ENCODE data around the gene PRR5L. TPM values are rescaled to one million over a fixed set of nuclear protein-coding genes. Genes with fewer than 3 reads are reported as not detected.

PRR5L gene, protein sequence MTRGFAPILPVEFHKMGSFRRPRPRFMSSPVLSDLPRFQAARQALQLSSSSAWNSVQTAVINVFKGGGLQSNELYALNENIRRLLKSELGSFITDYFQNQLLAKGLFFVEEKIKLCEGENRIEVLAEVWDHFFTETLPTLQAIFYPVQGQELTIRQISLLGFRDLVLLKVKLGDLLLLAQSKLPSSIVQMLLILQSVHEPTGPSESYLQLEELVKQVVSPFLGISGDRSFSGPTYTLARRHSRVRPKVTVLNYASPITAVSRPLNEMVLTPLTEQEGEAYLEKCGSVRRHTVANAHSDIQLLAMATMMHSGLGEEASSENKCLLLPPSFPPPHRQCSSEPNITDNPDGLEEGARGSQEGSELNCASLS
- 35.4 and 57.0 TPM in 2 replicates for total RNA-seq

DNA sequence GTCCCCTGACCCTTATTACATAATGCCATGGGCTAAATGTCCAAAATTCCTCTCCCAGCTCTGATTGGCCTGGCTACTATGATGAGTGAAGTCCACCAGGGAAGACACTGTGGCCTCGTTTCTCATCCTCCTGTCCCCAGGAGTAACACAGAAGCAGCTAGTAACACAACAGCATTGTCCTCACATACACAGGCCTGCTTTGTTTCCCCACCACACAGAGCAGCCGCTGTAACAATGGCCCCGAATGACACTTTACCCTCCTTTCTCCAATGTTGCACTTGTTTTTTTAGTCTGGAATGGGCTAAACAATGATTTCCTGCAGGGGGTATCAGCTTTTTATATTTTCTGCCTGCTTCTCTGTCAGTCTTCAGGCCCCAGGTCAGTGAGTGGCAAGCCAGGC, at the start of gene PRR5L:
PRR5L (plus strand) TSS at position 363 of the 400 bp plus-strand sequence. CDS start 104,834 bp downstream, outside the sequence.
- no peak for DNase-seq (ENCODE audit: low read depth)
- no peak within 1 kb of the TSS for H3K4me3 ChIP-seq (ENCODE audit: low read depth, low read length)
- TF ChIP-seq, protein P1, sequence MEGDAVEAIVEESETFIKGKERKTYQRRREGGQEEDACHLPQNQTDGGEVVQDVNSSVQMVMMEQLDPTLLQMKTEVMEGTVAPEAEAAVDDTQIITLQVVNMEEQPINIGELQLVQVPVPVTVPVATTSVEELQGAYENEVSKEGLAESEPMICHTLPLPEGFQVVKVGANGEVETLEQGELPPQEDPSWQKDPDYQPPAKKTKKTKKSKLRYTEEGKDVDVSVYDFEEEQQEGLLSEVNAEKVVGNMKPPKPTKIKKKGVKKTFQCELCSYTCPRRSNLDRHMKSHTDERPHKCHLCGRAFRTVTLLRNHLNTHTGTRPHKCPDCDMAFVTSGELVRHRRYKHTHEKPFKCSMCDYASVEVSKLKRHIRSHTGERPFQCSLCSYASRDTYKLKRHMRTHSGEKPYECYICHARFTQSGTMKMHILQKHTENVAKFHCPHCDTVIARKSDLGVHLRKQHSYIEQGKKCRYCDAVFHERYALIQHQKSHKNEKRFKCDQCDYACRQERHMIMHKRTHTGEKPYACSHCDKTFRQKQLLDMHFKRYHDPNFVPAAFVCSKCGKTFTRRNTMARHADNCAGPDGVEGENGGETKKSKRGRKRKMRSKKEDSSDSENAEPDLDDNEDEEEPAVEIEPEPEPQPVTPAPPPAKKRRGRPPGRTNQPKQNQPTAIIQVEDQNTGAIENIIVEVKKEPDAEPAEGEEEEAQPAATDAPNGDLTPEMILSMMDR (IDR thresholded peaks at IDR 0.05; ENCODE audit: insufficient read depth, low read depth, low read length), result no peak

DNA sequence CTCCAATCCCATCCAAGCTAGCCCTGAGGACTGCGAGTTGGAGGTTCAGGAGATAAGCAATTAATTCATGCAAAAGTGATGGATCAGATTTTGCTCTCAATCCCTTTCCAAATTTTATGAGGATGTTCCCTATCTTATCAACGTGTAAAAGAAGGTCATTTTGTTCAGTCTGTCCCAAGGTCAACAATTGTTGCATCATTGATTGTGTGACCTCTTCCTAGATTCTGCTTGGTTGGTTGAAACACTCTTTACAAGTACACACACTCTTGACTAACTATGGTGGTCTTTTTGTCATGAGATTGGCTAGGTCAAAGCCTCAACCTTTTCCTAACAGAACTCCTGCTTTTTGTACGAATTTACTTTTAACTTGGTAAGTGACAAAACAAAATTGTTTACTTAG, 48.6 kb upstream of the PRR5L start:
- no peak for DNase-seq (ENCODE audit: low read depth)
- TF ChIP-seq, protein P1 (IDR thresholded peaks at IDR 0.05; ENCODE audit: insufficient read depth, low read depth, low read length), result no peak
- H3K4me3 ChIP-seq (ENCODE audit: low read depth, low read length), result no peak overlapping the region

DNA sequence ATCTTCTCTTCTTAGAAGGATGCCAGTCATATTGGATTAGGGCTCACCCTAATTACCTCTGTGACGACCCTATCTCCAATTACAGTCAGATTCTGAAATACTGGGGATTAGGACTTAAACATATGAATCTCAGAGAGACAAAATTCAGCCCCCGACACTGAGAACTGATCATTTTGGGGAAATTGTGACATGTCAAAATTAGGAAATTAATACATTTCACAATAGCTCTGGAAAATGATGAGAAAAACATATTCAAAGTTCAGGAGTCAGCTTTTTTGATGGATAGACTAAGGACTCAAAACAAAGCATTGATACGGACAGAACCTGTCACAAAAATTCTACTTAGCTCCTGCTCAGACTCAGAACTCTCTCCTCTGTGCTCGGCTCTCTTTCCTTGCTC, 47.7 kb upstream of the PRR5L start:
- no peak for DNase-seq (ENCODE audit: low read depth)
- H3K4me3 ChIP-seq (ENCODE audit: low read depth, low read length), result no peak overlapping the region
- TF ChIP-seq, protein P1 (IDR thresholded peaks at IDR 0.05; ENCODE audit: insufficient read depth, low read depth, low read length), result no peak

DNA sequence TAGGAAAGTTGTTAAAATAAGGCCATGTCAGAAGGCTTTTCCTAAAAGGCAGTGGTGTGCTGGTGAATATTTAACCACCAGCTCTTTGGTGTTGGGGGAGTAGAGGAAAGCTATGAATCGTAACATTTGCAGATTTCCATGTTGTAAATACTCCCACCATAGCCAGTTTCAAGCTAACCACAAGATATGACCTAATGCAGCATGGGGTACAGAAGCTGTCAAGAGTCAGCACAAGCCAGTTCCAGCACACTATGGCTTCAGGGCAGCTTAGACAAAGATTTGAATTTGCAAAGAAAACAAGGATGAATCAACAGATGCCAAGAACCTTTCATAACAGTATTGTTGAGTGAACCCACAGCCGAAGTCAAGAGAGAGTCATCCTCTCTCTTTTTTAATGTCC, 46.8 kb upstream of the PRR5L start:
- no peak overlapping the region for H3K4me3 ChIP-seq (ENCODE audit: low read depth, low read length)
- peak; percentile 91 for DNase-seq (ENCODE audit: low read depth)
- TF ChIP-seq, protein P1 (IDR thresholded peaks at IDR 0.05; ENCODE audit: insufficient read depth, low read depth, low read length), result no peak

DNA sequence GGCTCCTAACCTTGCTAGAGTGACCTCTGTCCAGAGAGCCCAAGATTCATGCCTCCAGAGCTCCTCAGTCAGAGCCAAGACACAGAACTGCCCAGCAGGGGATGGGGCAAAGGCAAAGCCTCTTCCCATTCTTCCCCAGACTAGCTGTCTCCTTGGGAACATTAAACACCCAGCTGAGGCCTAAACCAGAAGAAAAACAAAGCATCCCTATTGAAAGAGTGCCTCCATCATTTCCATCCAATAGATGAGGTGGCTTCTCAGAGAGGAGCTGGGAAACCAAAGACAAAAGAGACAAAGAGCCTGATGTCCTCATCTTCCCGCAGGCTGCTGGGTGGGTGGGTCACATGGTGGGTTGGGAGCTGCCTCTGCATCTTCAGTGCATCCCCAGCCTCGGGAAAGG, 44.3 kb upstream of the PRR5L start:
- no peak for DNase-seq (ENCODE audit: low read depth)
- H3K4me3 ChIP-seq (ENCODE audit: low read depth, low read length), result no peak overlapping the region
- TF ChIP-seq, protein P1 (IDR thresholded peaks at IDR 0.05; ENCODE audit: insufficient read depth, low read depth, low read length), result no peak

DNA sequence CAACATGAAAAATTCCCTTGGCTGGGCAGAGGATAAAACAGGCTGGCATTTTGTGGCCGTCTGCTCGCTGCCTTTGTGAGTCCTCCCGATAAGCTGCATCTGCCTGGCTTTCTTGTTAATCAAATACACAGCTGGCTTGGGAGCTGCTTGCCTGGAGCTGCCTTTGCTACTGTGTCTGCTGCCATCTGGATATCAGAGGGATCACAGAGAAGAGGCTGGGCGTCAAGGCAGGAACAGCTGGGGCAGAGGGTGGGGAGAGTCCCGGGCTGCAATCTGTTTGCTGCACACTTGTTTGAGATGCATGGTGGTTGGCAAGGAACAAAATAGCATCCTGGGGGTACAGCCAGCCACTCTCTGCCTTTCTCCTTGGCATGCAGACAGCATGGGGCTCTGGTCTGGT, 42.9 kb upstream of the PRR5L start:
- H3K4me3 ChIP-seq (ENCODE audit: low read depth, low read length), result no peak overlapping the region
- TF ChIP-seq, protein P1 (IDR thresholded peaks at IDR 0.05; ENCODE audit: insufficient read depth, low read depth, low read length), result no peak
- peak; percentile 53 for DNase-seq (ENCODE audit: low read depth)

All from fibroblast of villous mesenchyme (primary cell).